MM.1S (cell line): Measurements from ENCODE around the gene PPP2R5B.

Experiments used
- DNase-seq: peaks from one replicate; pipeline ENCODE4 v3.0.0-alpha.2; 2015
- H2AFZ ChIP-seq: fragments of 300-600 bp; sonication (generic); 2 replicates; pipeline ENCODE4 v1.6.0; 2016; ENCODE audit warnings: antibody characterized with exemption, low read length
- H3F3A ChIP-seq: fragments of 300-600 bp; sonication (generic); 2 replicates; pipeline ENCODE4 v1.6.1; 2016; ENCODE audit warnings: mild to moderate bottlenecking, antibody characterized with exemption, low read length, moderate library complexity, mixed read lengths; ENCODE audit not compliant: insufficient read depth
- H3K27ac ChIP-seq: fragments of 300-600 bp; sonication (generic); 2 replicates; pipeline ENCODE4 v1.5.1; 2016; ENCODE audit warnings: mild to moderate bottlenecking, low read length
- H3K27me3 ChIP-seq: fragments of 300-600 bp; sonication (generic); replicated peaks from 2 replicates; pipeline ENCODE4 v1.6.0; 2016; ENCODE audit warnings: low read length; ENCODE audit not compliant: insufficient read depth
- H3K36me3 ChIP-seq: fragments of 300-600 bp; sonication (generic); replicated peaks from 2 replicates; pipeline ENCODE4 v1.6.1; 2016; ENCODE audit warnings: mild to moderate bottlenecking, low read length, mixed read lengths; ENCODE audit not compliant: insufficient read depth
- H3K4me1 ChIP-seq: fragments of 300-600 bp; sonication (generic); 2 replicates; pipeline ENCODE4 v1.6.1; 2016; ENCODE audit warnings: low read length, mixed read lengths
- H3K4me2 ChIP-seq: fragments of 300-600 bp; sonication (generic); 2 replicates; pipeline ENCODE4 v1.6.0; 2016; ENCODE audit warnings: low read depth, low read length
- H3K4me3 ChIP-seq: fragments of 300-600 bp; sonication (generic); 2 replicates; pipeline ENCODE4 v1.5.1; 2016; ENCODE audit warnings: low read length, mixed read lengths
- H3K79me2 ChIP-seq: fragments of 300-600 bp; sonication (generic); 2 replicates; pipeline ENCODE4 v1.6.1; 2016; ENCODE audit warnings: mixed run types, low read length, mixed read lengths
- H3K9ac ChIP-seq: fragments of 300-600 bp; sonication (generic); 2 replicates; pipeline ENCODE4 v1.6.1; 2016; ENCODE audit warnings: low read length, mixed read lengths
- H3K9me2 ChIP-seq: fragments of 300-600 bp; sonication (generic); replicated peaks from 2 replicates; pipeline ENCODE4 v1.6.1; 2016; ENCODE audit warnings: mild to moderate bottlenecking, low read length, mixed read lengths; ENCODE audit not compliant: insufficient read depth
- H3K9me3 ChIP-seq: fragments of 300-600 bp; sonication (generic); replicated peaks from 2 replicates; pipeline ENCODE4 v1.6.1; 2016; ENCODE audit warnings: mild to moderate bottlenecking, low read length, mixed read lengths; ENCODE audit not compliant: insufficient read depth
- H4K20me1 ChIP-seq: fragments of 300-600 bp; sonication (generic); 2 replicates; pipeline ENCODE4 v1.6.1; 2016; ENCODE audit warnings: mild to moderate bottlenecking, low read length, moderate library complexity, mixed read lengths; ENCODE audit not compliant: insufficient read depth
- EZH2 ChIP-seq: fragments of 300-600 bp; sonication (generic); optimal IDR thresholded peaks from 2 replicates; pipeline ENCODE3; 2017; ENCODE audit warnings: low read depth, mild to moderate bottlenecking, antibody characterized with exemption, low read length, mixed read lengths
- EZH2phosphoT487 ChIP-seq: fragments of 300-600 bp; sonication (generic); IDR thresholded peaks from 2 replicates; pipeline ENCODE4 v1.6.1; 2018; ENCODE audit warnings: antibody characterized with exemption, low read length
- TF ChIP-seq, protein P1 (sequence below): fragments of 300-600 bp; sonication (generic); IDR thresholded peaks from 2 replicates; pipeline ENCODE4 v1.5.1; 2016; ENCODE audit warnings: antibody characterized with exemption, low read length, mixed read lengths

PPP2R5B gene

DNA sequence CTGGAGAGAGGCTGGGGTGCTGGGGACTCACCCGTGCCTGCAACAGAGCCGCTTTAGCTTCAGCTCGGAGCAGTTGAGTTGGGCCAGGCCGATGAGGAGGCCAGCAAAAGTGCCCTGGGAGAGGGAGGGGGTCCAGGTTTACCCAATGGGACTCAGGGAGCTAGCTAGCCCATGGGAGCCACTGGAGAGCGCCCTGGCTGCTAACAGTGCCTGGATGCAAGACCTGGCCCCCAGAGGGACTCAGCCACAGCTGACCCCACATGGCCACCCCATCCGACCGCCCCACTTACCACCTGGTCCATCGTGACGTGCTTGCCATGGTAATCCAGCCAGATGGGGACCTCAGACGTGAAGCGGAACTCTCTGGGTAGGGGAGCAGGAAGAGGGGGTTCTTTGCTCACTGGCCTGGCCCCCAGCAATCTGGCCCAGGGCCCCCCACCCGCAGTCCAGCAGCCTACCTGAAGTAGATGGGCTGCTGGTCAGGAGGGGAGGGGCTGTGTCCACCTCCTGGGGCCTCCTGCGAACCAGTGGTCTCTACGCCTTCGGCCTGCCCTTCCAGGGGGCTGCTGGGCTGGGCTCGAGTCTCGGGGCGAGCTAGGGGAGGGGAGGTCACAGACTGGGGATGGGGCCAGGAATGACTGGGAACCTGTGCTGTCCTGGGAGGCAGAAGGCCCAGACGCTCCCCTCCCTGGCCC is 27.0 kb upstream of the PPP2R5B start:
- H3F3A ChIP-seq: no peaks in the 10 kb centered on the region
- H3K27me3 ChIP-seq: no peaks in the 10 kb centered on the region
- no peak overlapping the region for H3K4me3 ChIP-seq
- no peak overlapping the region for H3K27ac ChIP-seq
- no peaks in the 10 kb centered on the region for H3K9me3 ChIP-seq
- H3K36me3 ChIP-seq: no peaks in the 10 kb centered on the region
- no peak overlapping the region for H3K4me2 ChIP-seq
- H3K79me2 ChIP-seq: no peaks in the 10 kb centered on the region
- no peaks in the 10 kb centered on the region for H3K9me2 ChIP-seq
- no peak for DNase-seq
- H3K4me1 ChIP-seq: no peaks in the 10 kb centered on the region
- H2AFZ ChIP-seq: no peak overlapping the region
- H3K9ac ChIP-seq: no peak overlapping the region
- TF ChIP-seq EZH2 (no peak), EZH2phosphoT487 (no peak)
- TF ChIP-seq, protein P1, sequence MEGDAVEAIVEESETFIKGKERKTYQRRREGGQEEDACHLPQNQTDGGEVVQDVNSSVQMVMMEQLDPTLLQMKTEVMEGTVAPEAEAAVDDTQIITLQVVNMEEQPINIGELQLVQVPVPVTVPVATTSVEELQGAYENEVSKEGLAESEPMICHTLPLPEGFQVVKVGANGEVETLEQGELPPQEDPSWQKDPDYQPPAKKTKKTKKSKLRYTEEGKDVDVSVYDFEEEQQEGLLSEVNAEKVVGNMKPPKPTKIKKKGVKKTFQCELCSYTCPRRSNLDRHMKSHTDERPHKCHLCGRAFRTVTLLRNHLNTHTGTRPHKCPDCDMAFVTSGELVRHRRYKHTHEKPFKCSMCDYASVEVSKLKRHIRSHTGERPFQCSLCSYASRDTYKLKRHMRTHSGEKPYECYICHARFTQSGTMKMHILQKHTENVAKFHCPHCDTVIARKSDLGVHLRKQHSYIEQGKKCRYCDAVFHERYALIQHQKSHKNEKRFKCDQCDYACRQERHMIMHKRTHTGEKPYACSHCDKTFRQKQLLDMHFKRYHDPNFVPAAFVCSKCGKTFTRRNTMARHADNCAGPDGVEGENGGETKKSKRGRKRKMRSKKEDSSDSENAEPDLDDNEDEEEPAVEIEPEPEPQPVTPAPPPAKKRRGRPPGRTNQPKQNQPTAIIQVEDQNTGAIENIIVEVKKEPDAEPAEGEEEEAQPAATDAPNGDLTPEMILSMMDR: no peak
- H4K20me1 ChIP-seq: no peaks in the 10 kb centered on the region

DNA sequence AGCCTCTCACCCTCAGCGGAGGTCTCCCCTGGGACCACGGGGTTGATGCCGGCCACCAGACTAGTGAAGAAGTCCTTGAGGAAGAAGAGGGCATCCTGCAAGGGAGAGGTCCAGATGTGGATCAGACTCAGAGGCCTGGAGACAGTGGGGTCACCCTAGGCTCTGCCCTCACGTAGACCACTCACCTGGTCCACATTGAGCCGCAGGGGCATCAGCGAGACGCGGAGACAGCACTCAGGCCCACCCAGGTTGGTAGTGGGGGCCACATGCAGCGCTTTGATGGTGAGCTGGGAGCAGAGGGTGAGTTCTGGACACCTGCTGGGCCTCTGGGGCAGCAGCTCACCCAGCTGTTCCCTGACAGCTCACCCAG is 26.4 kb upstream of the PPP2R5B start:
- Histone ChIP-seq H3K4me3 (no peak overlapping the region), H3K79me2 (no peaks in the 10 kb centered on the region), H3K9me2 (no peaks in the 10 kb centered on the region), H3K4me1 (no peaks in the 10 kb centered on the region), H2AFZ (no peak overlapping the region), H3K27ac (no peak overlapping the region), H3F3A (no peaks in the 10 kb centered on the region), H3K9me3 (no peaks in the 10 kb centered on the region), H3K9ac (no peak overlapping the region), H3K27me3 (no peaks in the 10 kb centered on the region), H4K20me1 (no peaks in the 10 kb centered on the region), H3K4me2 (no peak overlapping the region), H3K36me3 (no peaks in the 10 kb centered on the region)
- TF ChIP-seq EZH2 (no peak), EZH2phosphoT487 (no peak)
- TF ChIP-seq, protein P1: no peak
- DNase-seq: no peak

GRCh38 chr11:64898541-64898940 is 25.9 kb upstream of the PPP2R5B start:
- Histone ChIP-seq H3K27me3 (no peaks in the 10 kb centered on the region), H3K79me2 (no peaks in the 10 kb centered on the region), H4K20me1 (no peaks in the 10 kb centered on the region), H3K4me2 (no peak overlapping the region), H3F3A (no peaks in the 10 kb centered on the region), H2AFZ (no peak overlapping the region), H3K9ac (no peak overlapping the region), H3K9me3 (no peaks in the 10 kb centered on the region), H3K4me1 (no peaks in the 10 kb centered on the region), H3K36me3 (no peaks in the 10 kb centered on the region), H3K27ac (no peak overlapping the region), H3K4me3 (no peak overlapping the region), H3K9me2 (no peaks in the 10 kb centered on the region)
- TF ChIP-seq EZH2 (no peak), EZH2phosphoT487 (no peak)
- TF ChIP-seq, protein P1: no peak
- no peak for DNase-seq
